Measurements from ENCODE around the gene TNRC18. TPM values are rescaled to one million over a fixed set of nuclear protein-coding genes. Genes with fewer than 3 reads are reported as not detected.
"Not testable (repeated sequence)": the region's sequence is repeated elsewhere in the genome, so short reads cannot be mapped to it uniquely, and the experiment has no call there.

The TNRC18 gene
- total RNA-seq, 1 donor from 2014 or later = 91.8 TPM

- no peak for TF ChIP-seq CTCF (IDR thresholded peaks at IDR 0.05; ENCODE audit: unreplicated experiment)
- peaks cover 55% of the 10 kb centered on the region for H3K36me3 Mint-ChIP-seq (ENCODE audit: low read depth, unreplicated experiment)
- DNase-seq (ENCODE audit: low spot score) = no peak
- H3K4me3 Mint-ChIP-seq (ENCODE audit: unreplicated experiment) = peak overlapping the region; percentile 51
- H3K9me3 Mint-ChIP-seq (ENCODE audit: unreplicated experiment) = no peaks in the 10 kb centered on the region
- H3K27ac Mint-ChIP-seq (ENCODE audit: unreplicated experiment) = no peak overlapping the region
- H3K4me1 Mint-ChIP-seq (ENCODE audit: unreplicated experiment) = no peaks in the 10 kb centered on the region
- H3K27me3 Mint-ChIP-seq (ENCODE audit: unreplicated experiment) = peaks cover 15% of the 10 kb centered on the region
These were observed 100.8 kb downstream of the TNRC18 start for GRCh38 chr7:5322621-5323410.

- Mint-ChIP-seq H3K4me1 (ENCODE audit: unreplicated experiment) (no peaks in the 10 kb centered on the region), H3K36me3 (ENCODE audit: low read depth, unreplicated experiment) (peaks cover 48% of the 10 kb centered on the region), H3K27me3 (ENCODE audit: unreplicated experiment) (peaks cover 13% of the 10 kb centered on the region), H3K9me3 (ENCODE audit: unreplicated experiment) (no peaks in the 10 kb centered on the region), H3K4me3 (ENCODE audit: unreplicated experiment) (no peak overlapping the region), H3K27ac (ENCODE audit: unreplicated experiment) (no peak overlapping the region)
- DNase-seq (ENCODE audit: low spot score) = no peak
- TF ChIP-seq CTCF (IDR thresholded peaks at IDR 0.05; ENCODE audit: unreplicated experiment) = no peak
These were observed 102.7 kb downstream of the TNRC18 start for GRCh38 chr7:5320802-5321396.

- no peak for TF ChIP-seq CTCF (IDR thresholded peaks at IDR 0.05; ENCODE audit: unreplicated experiment)
- no peak for DNase-seq (ENCODE audit: low spot score)
- Mint-ChIP-seq H3K36me3 (ENCODE audit: low read depth, unreplicated experiment) (peaks cover 47% of the 10 kb centered on the region), H3K27ac (ENCODE audit: unreplicated experiment) (no peak overlapping the region), H3K4me1 (ENCODE audit: unreplicated experiment) (no peaks in the 10 kb centered on the region), H3K9me3 (ENCODE audit: unreplicated experiment) (no peaks in the 10 kb centered on the region), H3K27me3 (ENCODE audit: unreplicated experiment) (peaks cover 15% of the 10 kb centered on the region), H3K4me3 (ENCODE audit: unreplicated experiment) (no peak overlapping the region)
These were observed 103.2 kb downstream of the TNRC18 start for GRCh38 chr7:5320391-5320790.

GRCh38 chr7:5318613-5319012 is 105.0 kb downstream of the TNRC18 start:
- not testable (repeated sequence) for H3K9me3 Mint-ChIP-seq (ENCODE audit: unreplicated experiment); H3K4me1 Mint-ChIP-seq (ENCODE audit: unreplicated experiment); DNase-seq (ENCODE audit: low spot score)
- peaks cover 17% of the 10 kb centered on the region for H3K27me3 Mint-ChIP-seq (ENCODE audit: unreplicated experiment)
- H3K4me3 Mint-ChIP-seq (ENCODE audit: unreplicated experiment) = peak overlapping the region; percentile 83
- peaks cover 43% of the 10 kb centered on the region for H3K36me3 Mint-ChIP-seq (ENCODE audit: low read depth, unreplicated experiment)
- peak overlapping the region; percentile 15 for H3K27ac Mint-ChIP-seq (ENCODE audit: unreplicated experiment)

- no peak overlapping the region for H3K4me3 Mint-ChIP-seq (ENCODE audit: unreplicated experiment)
- no peak overlapping the region for H3K27ac Mint-ChIP-seq (ENCODE audit: unreplicated experiment)
- no peak for DNase-seq (ENCODE audit: low spot score)
- peaks cover 32% of the 10 kb centered on the region for H3K36me3 Mint-ChIP-seq (ENCODE audit: low read depth, unreplicated experiment)
- no peaks in the 10 kb centered on the region for H3K4me1 Mint-ChIP-seq (ENCODE audit: unreplicated experiment)
- H3K27me3 Mint-ChIP-seq (ENCODE audit: unreplicated experiment) = peaks cover 11% of the 10 kb centered on the region
- H3K9me3 Mint-ChIP-seq (ENCODE audit: unreplicated experiment) = no peaks in the 10 kb centered on the region
- no peak for TF ChIP-seq CTCF (IDR thresholded peaks at IDR 0.05; ENCODE audit: unreplicated experiment)
These were observed 107.9 kb downstream of the TNRC18 start for GRCh38 chr7:5315761-5316160.
